ENCODE data around the gene RUNX3. TPM values are rescaled to one million over a fixed set of nuclear protein-coding genes. Genes with fewer than 3 reads are reported as not detected.

The RUNX3 gene
- total and polyA plus RNA-seq, 2 donors (not counting 1 experiment from before 2014, with no cell fraction given): 86.0 to 127 TPM

Small RNA genes lying within 50 kb of the gene (small RNA-seq; reads per million reads assigned to genes)
- gene MIR6731 (ENCODE audit: insufficient read length, low read depth, low replicate concordance): not detected

Other genes with a start within 250 kb of the RUNX3 start
- gene CLIC4, start 184.8 kb downstream of the RUNX3 start, total RNA-seq: 123 and 127 TPM in 2 replicates
- gene CLIC4, start 184.8 kb downstream of the RUNX3 start, polyA plus RNA-seq: 28.5 and 49.1 TPM in 2 replicates